Testis (tissue), 3 donors: ENCODE measurements around the gene CTSD. TPM values are rescaled to one million over a fixed set of nuclear protein-coding genes. Genes with fewer than 3 reads are reported as not detected.

ENCODE experiments used
- DNase-seq: peaks from one replicate; pipeline ENCODE4 v3.0.0-alpha.2; 2019
- H3K27ac ChIP-seq, 2 donors: fragments of 200-600 bp; sonication (generic); one replicate each; pipeline ENCODE4 v1.5.1; 2019
- H3K27me3 ChIP-seq: fragments of 200-600 bp; sonication (generic); one replicate; pipeline ENCODE4 v1.5.1; 2019
- H3K36me3 ChIP-seq: fragments of 200-600 bp; sonication (generic); one replicate; pipeline ENCODE4 v1.5.1; 2017; ENCODE audit warnings: low read depth; ENCODE audit errors: missing control alignments
- H3K4me1 ChIP-seq: fragments of 200-600 bp; sonication (generic); one replicate; pipeline ENCODE4 v1.5.1; 2019
- H3K4me3 ChIP-seq, 2 donors: fragments of 200-600 bp; sonication (generic); one replicate each; pipeline ENCODE4 v1.5.1; 2017 to 2019
- H3K9me3 ChIP-seq: fragments of 200-600 bp; sonication (generic); one replicate; pipeline ENCODE4 v1.5.1; 2017
- CTCF ChIP-seq, 3 experiments: fragments of 450-650 bp in 2 of 3; fragments of 200-600 bp in 1 of 3; sonication (generic) in 1 of 3; IDR thresholded peaks; one replicate each; pipeline ENCODE4 v1.5.1; 2016 to 2019; ENCODE audit warnings: antibody characterized with exemption in 3 of 3, mild to moderate bottlenecking in 2 of 3, moderate library complexity in 1 of 3
- POLR2A ChIP-seq: fragments of 450-650 bp; IDR thresholded peaks from one replicate; pipeline ENCODE4 v1.6.1; 2017; ENCODE audit warnings: antibody characterized with exemption, mild to moderate bottlenecking, moderate library complexity
- WGBS, 2 donors: methylation state at CpG; one replicate each; pipeline ENCODE4 v1.1.5; 2018; 5-methylcytosine and 5-hydroxymethylcytosine counted together
- intact Hi-C: fragments of 100-400 bp; cut with DNase I; formaldehyde crosslinking; loops from one replicate; pipeline ENCODE4 v1.15.1; 2023; ENCODE audit warnings: low total_unique reads
- polyA plus RNA-seq: library from polyadenylated mRNA; stranded (reverse); fragments of 350-450 nt; fragmentation: Illumina TruSeq; extraction: RNeasy Lipid Tissue Mini Kit (QIAGEN cat#74804); gene quantifications from one replicate; pipeline ENCODE4 v1.2.3, GENCODE V29; 2014; ENCODE audit warnings: low read depth, low replicate concordance; ENCODE audit not compliant: insufficient read depth
- total RNA-seq, 2 donors: library from RNA; depleted of rRNA; stranded (reverse); fragments of >200 nt; gene quantifications; one replicate each; pipeline ENCODE4 v1.2.3, GENCODE V29; 2016

The CTSD gene
- total and polyA plus RNA-seq, 3 donors from 2014 or later: 486 to 897 (median 522) TPM

- no peak for DNase-seq
- H3K4me1 ChIP-seq: peaks cover 13% of the 10 kb centered on the region
- WGBS, 2 donors: 95 to 97% methylated on average over 11 of the region's 11 CpGs
- intact Hi-C loops: no loop called here
- H3K27ac ChIP-seq: no peak overlapping the region
- H3K27me3 ChIP-seq: no peaks in the 10 kb centered on the region
- TF ChIP-seq POLR2A (no peak), CTCF (IDR thresholded peaks at IDR 0.05) (no peak)
- H3K9me3 ChIP-seq: no peaks in the 10 kb centered on the region
- H3K4me3 ChIP-seq: no peak overlapping the region
- no peaks in the 10 kb centered on the region for H3K36me3 ChIP-seq
Measured at GRCh38 chr11:1776331-1776851, 12.7 kb upstream of the CTSD start.

- WGBS, 2 donors: 84 to 85% methylated on average over 12 of the region's 12 CpGs
- no peak for TF ChIP-seq POLR2A
- TF ChIP-seq CTCF (IDR thresholded peaks at IDR 0.05): no peak
Measured at GRCh38 chr11:1774886-1775285, 11.2 kb upstream of the CTSD start.

GRCh38 chr11:1773994-1774550 lies 10.3 kb upstream of the CTSD start:
- H3K27me3 ChIP-seq: no peaks in the 10 kb centered on the region
- intact Hi-C loops: no loop called here

More at GRCh38 chr11:1774886-1775285, 11.2 kb upstream of the CTSD start:
- Histone ChIP-seq H3K4me3 (no peak overlapping the region), H3K27me3 (no peaks in the 10 kb centered on the region), H3K4me1 (peaks cover 13% of the 10 kb centered on the region), H3K36me3 (no peaks in the 10 kb centered on the region), H3K9me3 (no peaks in the 10 kb centered on the region), H3K27ac (no peak overlapping the region)
- intact Hi-C loops: no loop called here
- no peak for DNase-seq

GRCh38 chr11:1773131-1773993 lies 9.6 kb upstream of the CTSD start:
- H3K9me3 ChIP-seq: no peaks in the 10 kb centered on the region
- 88% methylated on average over 10 of the region's 10 CpGs; no CpG with 5 or more reads in 1 of the 2 donors for WGBS, 2 donors
- H3K27me3 ChIP-seq: no peaks in the 10 kb centered on the region
- peaks cover 13% of the 10 kb centered on the region for H3K4me1 ChIP-seq
- H3K4me3 ChIP-seq: no peak overlapping the region
- no peak for TF ChIP-seq CTCF (IDR thresholded peaks at IDR 0.05)
- TF ChIP-seq POLR2A: no peak
- H3K27ac ChIP-seq: no peak overlapping the region
- no peak for DNase-seq
- H3K36me3 ChIP-seq: no peaks in the 10 kb centered on the region
- intact Hi-C loops: no loop called here

More at GRCh38 chr11:1773994-1774550, 10.3 kb upstream of the CTSD start:
- H3K4me1 ChIP-seq: peaks cover 13% of the 10 kb centered on the region
- WGBS, 2 donors: 83 to 92% methylated on average over 10 to 11 of the region's 11 CpGs
- H3K36me3 ChIP-seq: no peaks in the 10 kb centered on the region
- H3K9me3 ChIP-seq: no peaks in the 10 kb centered on the region
- H3K4me3 ChIP-seq: no peak overlapping the region
- no peak for DNase-seq
- H3K27ac ChIP-seq: no peak overlapping the region
- TF ChIP-seq CTCF (IDR thresholded peaks at IDR 0.05): no peak
- no peak for TF ChIP-seq POLR2A
